Caco-2 (cell line): ENCODE measurements around the gene CSTPP1. TPM values are rescaled to one million over a fixed set of nuclear protein-coding genes. Genes with fewer than 3 reads are reported as not detected.
"Not testable (repeated sequence)": the region's sequence is repeated elsewhere in the genome, so short reads cannot be mapped to it uniquely, and the experiment has no call there.

Source experiments
- BruUV-seq: library from RNA; stranded (reverse); fragments of 400-500 nt; replicated peaks from 2 replicates; lab custom pipeline; 2021; lab: Mats Ljungman, UMichigan
- CTCF ChIA-PET: fragments of 300-600 bp; sonication (Branson Sonifier 250); formaldehyde crosslinking; loops from one replicate; lab custom pipeline; 2022; ENCODE audit warnings: antibody characterized with exemption; lab: Charles Lee
- POLR2A ChIA-PET: fragments of 300-600 bp; sonication (Branson Sonifier 250); formaldehyde crosslinking; loops from one replicate; lab custom pipeline; 2022; ENCODE audit warnings: antibody characterized with exemption; lab: Charles Lee
- DNase-seq, 2 experiments: peaks; one replicate each; pipeline versions ENCODE4 v3.0.0 to v3.0.0-alpha.2; 2020 to 2022
- H3K27me3 ChIP-seq: replicated peaks from 2 replicates; pipeline ENCODE4 v1.6.0; 2011; ENCODE audit warnings: low read length; ENCODE audit not compliant: control insufficient read depth, insufficient read depth
- H3K36me3 ChIP-seq: 2 replicates; pipeline ENCODE4 v1.5.1; 2011; ENCODE audit warnings: low read length; ENCODE audit not compliant: control insufficient read depth, insufficient read depth
- H3K4me1 ChIP-seq: fragments of 250-450 bp; sonication (Bioruptor Pico); 2 replicates; pipeline ENCODE4 v1.5.1; 2020; ENCODE audit warnings: mild to moderate bottlenecking
- H3K4me3 ChIP-seq: 2 replicates; pipeline ENCODE4 v1.5.1; 2011; ENCODE audit warnings: low read depth, mild to moderate bottlenecking, control low read depth, low read length
- H3K9me3 ChIP-seq: fragments of 250-450 bp; sonication (Bioruptor Pico); 2 replicates; pipeline ENCODE4 v1.5.1; 2020; ENCODE audit warnings: mild to moderate bottlenecking, moderate library complexity
- H3K27ac Mint-ChIP-seq: one replicate; pipeline ENCODE4 v1.8.0; 2022; ENCODE audit warnings: mixed read lengths; ENCODE audit not compliant: unreplicated experiment
- H3K27me3 Mint-ChIP-seq: one replicate; pipeline ENCODE4 v1.8.0; 2022; ENCODE audit warnings: mixed read lengths; ENCODE audit not compliant: insufficient read depth, unreplicated experiment
- H3K36me3 Mint-ChIP-seq: one replicate; pipeline ENCODE4 v1.8.0; 2022; ENCODE audit warnings: mild to moderate bottlenecking, mixed read lengths; ENCODE audit not compliant: insufficient read depth, unreplicated experiment
- H3K4me1 Mint-ChIP-seq: one replicate; pipeline ENCODE4 v1.8.0; 2022; ENCODE audit warnings: low read depth, mixed read lengths; ENCODE audit not compliant: unreplicated experiment
- H3K4me3 Mint-ChIP-seq: one replicate; pipeline ENCODE4 v1.8.0; 2022; ENCODE audit warnings: mild to moderate bottlenecking, moderate library complexity, mixed read lengths; ENCODE audit not compliant: unreplicated experiment
- H3K9me3 Mint-ChIP-seq: one replicate; pipeline ENCODE4 v1.8.0; 2022; ENCODE audit warnings: mixed read lengths; ENCODE audit not compliant: unreplicated experiment
- CTCF ChIP-seq, 2 experiments: fragments of 200-600 bp in 1 of 2; IDR thresholded peaks; 1 replicate in 1 of 2; 2 replicates in 1 of 2; pipeline versions ENCODE4 v1.5.1 to v1.8.0; 2011 to 2022; ENCODE audit warnings: antibody characterized with exemption in 1 of 2, control low read depth in 1 of 2, inconsistent platforms in 1 of 2, low read depth in 1 of 2, low read length in 1 of 2, mild to moderate bottlenecking in 1 of 2, moderate library complexity in 1 of 2; ENCODE audit not compliant: insufficient read depth in 1 of 2, severe bottlenecking in 1 of 2, unreplicated experiment in 1 of 2
- intact Hi-C: fragments of 100-400 bp; cut with micrococcal nuclease; formaldehyde crosslinking; loops from one replicate; pipeline ENCODE4 v1.10.0; 2022; ENCODE audit not compliant: unreplicated experiment
- total RNA-seq: library from RNA; stranded (reverse); gene quantifications from 2 replicates; pipeline ENCODE4 v1.2.3, GENCODE V29; 2022

CSTPP1 gene
- total RNA-seq, 1 experiment from 2014 or later: 22.9 TPM

- H3K4me3 ChIP-seq: no peak overlapping the region
- no peaks in the 10 kb centered on the region for H3K27me3 ChIP-seq
- CTCF ChIA-PET: no interaction called here
- H3K36me3 Mint-ChIP-seq: no peaks in the 10 kb centered on the region
- peaks cover 9% of the 10 kb centered on the region for H3K9me3 Mint-ChIP-seq
- H3K4me1 ChIP-seq: no peaks in the 10 kb centered on the region
- no TSS peak for BruUV-seq
- POLR2A ChIA-PET: no interaction called here
- no peaks in the 10 kb centered on the region for H3K36me3 ChIP-seq
- no peaks in the 10 kb centered on the region for H3K27me3 Mint-ChIP-seq
- H3K27ac Mint-ChIP-seq: no peak overlapping the region
- no peaks in the 10 kb centered on the region for H3K4me1 Mint-ChIP-seq
- no peaks in the 10 kb centered on the region for H3K9me3 ChIP-seq
- intact Hi-C loops: no loop called here
- no peak for TF ChIP-seq CTCF (IDR thresholded peaks at IDR 0.05; ENCODE audit: insufficient read depth in 1 of 2, low read depth in 1 of 2, low read length in 1 of 2, severe bottlenecking in 1 of 2, unreplicated experiment in 1 of 2)
- H3K4me3 Mint-ChIP-seq: no peak overlapping the region
- DNase-seq: no peak
Measured at GRCh38 chr11:47087801-47088200, 151.2 kb downstream of the CSTPP1 start.

- Mint-ChIP-seq H3K4me3 (no peak overlapping the region), H3K27me3 (no peaks in the 10 kb centered on the region), H3K4me1 (no peaks in the 10 kb centered on the region), H3K27ac (no peak overlapping the region), H3K9me3 (peaks cover 9% of the 10 kb centered on the region), H3K36me3 (no peaks in the 10 kb centered on the region)
- no peak for DNase-seq
- CTCF ChIA-PET: no interaction called here
- no TSS peak for BruUV-seq
- Histone ChIP-seq H3K27me3 (no peaks in the 10 kb centered on the region), H3K9me3 (no peaks in the 10 kb centered on the region), H3K4me1 (no peaks in the 10 kb centered on the region), H3K4me3 (no peak overlapping the region), H3K36me3 (no peaks in the 10 kb centered on the region)
- intact Hi-C loops: no loop called here
- TF ChIP-seq CTCF (IDR thresholded peaks at IDR 0.05; ENCODE audit: insufficient read depth in 1 of 2, low read depth in 1 of 2, low read length in 1 of 2, severe bottlenecking in 1 of 2, unreplicated experiment in 1 of 2): no peak
- POLR2A ChIA-PET: no interaction called here
Measured at GRCh38 chr11:47093541-47093940, 157.0 kb downstream of the CSTPP1 start.

GRCh38 chr11:47096871-47097270, 160.3 kb downstream of the CSTPP1 start:
- BruUV-seq: not testable (repeated sequence)

GRCh38 chr11:47098223-47098622, 161.7 kb downstream of the CSTPP1 start:
- H3K9me3 ChIP-seq, H3K36me3 ChIP-seq, intact Hi-C loops, CTCF ChIA-PET, H3K4me1 Mint-ChIP-seq, POLR2A ChIA-PET, H3K4me1 ChIP-seq, H3K4me3 ChIP-seq, H3K9me3 Mint-ChIP-seq, H3K27ac Mint-ChIP-seq, H3K27me3 Mint-ChIP-seq, DNase-seq, BruUV-seq, H3K36me3 Mint-ChIP-seq, H3K4me3 Mint-ChIP-seq, H3K27me3 ChIP-seq: not testable (repeated sequence)

More at GRCh38 chr11:47096871-47097270, 160.3 kb downstream of the CSTPP1 start:
- intact Hi-C loops, H3K4me3 Mint-ChIP-seq, H3K36me3 ChIP-seq, H3K9me3 Mint-ChIP-seq, H3K4me3 ChIP-seq, H3K9me3 ChIP-seq, DNase-seq, H3K4me1 ChIP-seq, CTCF ChIA-PET, POLR2A ChIA-PET, H3K27ac Mint-ChIP-seq, H3K36me3 Mint-ChIP-seq, H3K27me3 ChIP-seq, H3K27me3 Mint-ChIP-seq, H3K4me1 Mint-ChIP-seq: not testable (repeated sequence)
